ENCODE measurements around the gene KBTBD8.

KBTBD8 gene

GRCh38 chr3:67047051-67047450 lies 48.9 kb downstream of the KBTBD8 start:
- no peak overlapping the region for H3K27ac Mint-ChIP-seq
- TF ChIP-seq CTCF (IDR thresholded peaks at IDR 0.05; ENCODE audit: unreplicated experiment in 3 of 3), result no peak
- H3K36me3 Mint-ChIP-seq (ENCODE audit: low read depth), result no peaks in the 10 kb centered on the region
- H3K27me3 Mint-ChIP-seq (ENCODE audit: low read depth), result no peaks in the 10 kb centered on the region
- no peak overlapping the region for H3K4me3 Mint-ChIP-seq
- no peaks in the 10 kb centered on the region for H3K4me1 Mint-ChIP-seq
- peaks cover 3% of the 10 kb centered on the region for H3K9me3 Mint-ChIP-seq

GRCh38 chr3:67048067-67048714 lies 50.1 kb downstream of the KBTBD8 start:
- TF ChIP-seq CTCF (IDR thresholded peaks at IDR 0.05; ENCODE audit: unreplicated experiment in 3 of 3), result no peak
- Mint-ChIP-seq H3K27me3 (ENCODE audit: low read depth) (no peaks in the 10 kb centered on the region), H3K4me1 (no peaks in the 10 kb centered on the region), H3K4me3 (no peak overlapping the region), H3K9me3 (peaks cover 7% of the 10 kb centered on the region), H3K36me3 (ENCODE audit: low read depth) (no peaks in the 10 kb centered on the region), H3K27ac (no peak overlapping the region)

GRCh38 chr3:67048715-67049074 lies 50.6 kb downstream of the KBTBD8 start:
- TF ChIP-seq CTCF (IDR thresholded peaks at IDR 0.05; ENCODE audit: unreplicated experiment in 3 of 3), result no peak
- Mint-ChIP-seq H3K4me3 (no peak overlapping the region), H3K4me1 (no peaks in the 10 kb centered on the region), H3K27me3 (ENCODE audit: low read depth) (no peaks in the 10 kb centered on the region), H3K27ac (no peak overlapping the region), H3K9me3 (peaks cover 7% of the 10 kb centered on the region), H3K36me3 (ENCODE audit: low read depth) (no peaks in the 10 kb centered on the region)

GRCh38 chr3:67059443-67059842 lies 61.3 kb downstream of the KBTBD8 start:
- Mint-ChIP-seq H3K9me3 (peaks cover 21% of the 10 kb centered on the region), H3K36me3 (ENCODE audit: low read depth) (no peaks in the 10 kb centered on the region), H3K4me3 (no peak overlapping the region), H3K27ac (no peak overlapping the region), H3K4me1 (no peaks in the 10 kb centered on the region), H3K27me3 (ENCODE audit: low read depth) (peaks cover 4% of the 10 kb centered on the region)
- no peak for TF ChIP-seq CTCF (IDR thresholded peaks at IDR 0.05; ENCODE audit: unreplicated experiment in 3 of 3)

Data from nephron (organoid).